Measurements from ENCODE around the gene PCDH19. TPM values are rescaled to one million over a fixed set of nuclear protein-coding genes. Genes with fewer than 3 reads are reported as not detected.

Gene PCDH19
- total RNA-seq, 4 donors from 2014 or later = 0.37 to 1.4 (median 0.60) TPM

GRCh38 chrX:100407147-100407783, 2.8 kb downstream of the PCDH19 start:
- in situ Hi-C loops (cut with MboI; ENCODE audit: low pct_ligation_motif_present in 1 of 4, low pct_unique_long_range_greater_than_20kb in 1 of 4, low sequenced_read_pairs in 3 of 4) (no loop called here), intact Hi-C loops (cut with DNase I; ENCODE audit: low total_unique reads) (no loop called here)
- 65% methylated on average over 41 of the region's 47 CpGs; no CpG with 5 or more reads in 1 of the 2 donors for WGBS, 2 donors (ENCODE audit: low coverage in 1 of 2)
- H3K27me3 ChIP-seq = peaks cover 71% of the 10 kb centered on the region
- H3K27ac ChIP-seq = no peak overlapping the region
- H3K36me3 ChIP-seq = no peaks in the 10 kb centered on the region
- no peak for TF ChIP-seq POLR2A (IDR thresholded peaks at IDR 0.05)
- TF ChIP-seq POLR2AphosphoS5 (IDR thresholded peaks at IDR 0.05) = no peak
- TF ChIP-seq CTCF (IDR thresholded peaks at IDR 0.05) = no peak
- no peak for TF ChIP-seq EP300 (IDR thresholded peaks at IDR 0.05; ENCODE audit: low read depth)
- H3K9me3 ChIP-seq = no peaks in the 10 kb centered on the region
- H3K4me1 ChIP-seq = peaks cover 0 to 19% (median 10%) of the 10 kb centered on the region in 4 donors
- H3K4me3 ChIP-seq = no peak overlapping the region
- no peak for DNase-seq

GRCh38 chrX:100405424-100405823, 4.6 kb downstream of the PCDH19 start:
- Histone ChIP-seq H3K9me3 (no peaks in the 10 kb centered on the region), H3K36me3 (no peaks in the 10 kb centered on the region), H3K4me1 (peaks cover 0 to 13% (median 6%) of the 10 kb centered on the region in 4 donors), H3K27me3 (peaks cover 53% of the 10 kb centered on the region), H3K27ac (no peak overlapping the region), H3K4me3 (no peak overlapping the region)
- no peak for TF ChIP-seq POLR2A (IDR thresholded peaks at IDR 0.05)
- no peak for TF ChIP-seq EP300 (IDR thresholded peaks at IDR 0.05; ENCODE audit: low read depth)
- no peak for TF ChIP-seq POLR2AphosphoS5 (IDR thresholded peaks at IDR 0.05)
- no peak for TF ChIP-seq CTCF (IDR thresholded peaks at IDR 0.05)
- intact Hi-C loops (cut with DNase I; ENCODE audit: low total_unique reads) = no loop called here
- in situ Hi-C loops (cut with MboI; ENCODE audit: low pct_ligation_motif_present in 1 of 4, low pct_unique_long_range_greater_than_20kb in 1 of 4, low sequenced_read_pairs in 3 of 4) = no loop called here
- DNase-seq = no peak

GRCh38 chrX:100404851-100405250, 5.2 kb downstream of the PCDH19 start:
- H3K27ac ChIP-seq = no peak overlapping the region
- TF ChIP-seq POLR2A (IDR thresholded peaks at IDR 0.05) (no peak), EP300 (IDR thresholded peaks at IDR 0.05; ENCODE audit: low read depth) (no peak), POLR2AphosphoS5 (IDR thresholded peaks at IDR 0.05) (no peak), CTCF (IDR thresholded peaks at IDR 0.05) (no peak)
- no peaks in the 10 kb centered on the region for H3K36me3 ChIP-seq
- in situ Hi-C loops (cut with MboI; ENCODE audit: low pct_ligation_motif_present in 1 of 4, low pct_unique_long_range_greater_than_20kb in 1 of 4, low sequenced_read_pairs in 3 of 4) (no loop called here), intact Hi-C loops (cut with DNase I; ENCODE audit: low total_unique reads) (no loop called here)
- peaks cover 47% of the 10 kb centered on the region for H3K27me3 ChIP-seq
- no peaks in the 10 kb centered on the region for H3K9me3 ChIP-seq
- H3K4me1 ChIP-seq = peaks cover 0 to 11% (median 6%) of the 10 kb centered on the region in 4 donors
- WGBS, 2 donors (ENCODE audit: low coverage in 1 of 2) = 30 to 43% methylated on average over 1 to 3 of the region's 3 CpGs
- H3K4me3 ChIP-seq = no peak overlapping the region
- no peak for DNase-seq

- in situ Hi-C loops (cut with MboI; ENCODE audit: low pct_ligation_motif_present in 1 of 4, low pct_unique_long_range_greater_than_20kb in 1 of 4, low sequenced_read_pairs in 3 of 4) (no loop called here), intact Hi-C loops (cut with DNase I; ENCODE audit: low total_unique reads) (no loop called here)
- DNase-seq = no peak
- Histone ChIP-seq H3K9me3 (no peaks in the 10 kb centered on the region), H3K4me3 (no peak overlapping the region), H3K27ac (no peak overlapping the region), H3K27me3 (no peaks in the 10 kb centered on the region), H3K4me1 (no peaks in the 10 kb centered on the region), H3K36me3 (no peaks in the 10 kb centered on the region)
- TF ChIP-seq POLR2A (IDR thresholded peaks at IDR 0.05) (no peak), CTCF (IDR thresholded peaks at IDR 0.05) (no peak), POLR2AphosphoS5 (IDR thresholded peaks at IDR 0.05) (no peak), EP300 (IDR thresholded peaks at IDR 0.05; ENCODE audit: low read depth) (no peak)
- 41% methylated on average over 6 of the region's 6 CpGs; no CpG with 5 or more reads in 1 of the 2 donors for WGBS, 2 donors (ENCODE audit: low coverage in 1 of 2)
Observed at GRCh38 chrX:100395781-100396180, 14.3 kb downstream of the PCDH19 start.
